Activated CD4-positive, CD25-positive, alpha-beta regulatory T cell treated with anti-CD3 and anti-CD28 coated beads, Interleukin-2, amount 50 U/mL, for 24 hours (primary cell): ENCODE measurements around the gene UNKL.

Experiments used
- ATAC-seq, 2 donors: fragments of 150-1000 bp; cut with Tn5 transposase; one replicate each; pipeline ENCODE4 v1.10.0; 2021; ENCODE audit warnings: mild to moderate bottlenecking in 1 of 2, moderate library complexity in 1 of 2

Gene UNKL

DNA sequence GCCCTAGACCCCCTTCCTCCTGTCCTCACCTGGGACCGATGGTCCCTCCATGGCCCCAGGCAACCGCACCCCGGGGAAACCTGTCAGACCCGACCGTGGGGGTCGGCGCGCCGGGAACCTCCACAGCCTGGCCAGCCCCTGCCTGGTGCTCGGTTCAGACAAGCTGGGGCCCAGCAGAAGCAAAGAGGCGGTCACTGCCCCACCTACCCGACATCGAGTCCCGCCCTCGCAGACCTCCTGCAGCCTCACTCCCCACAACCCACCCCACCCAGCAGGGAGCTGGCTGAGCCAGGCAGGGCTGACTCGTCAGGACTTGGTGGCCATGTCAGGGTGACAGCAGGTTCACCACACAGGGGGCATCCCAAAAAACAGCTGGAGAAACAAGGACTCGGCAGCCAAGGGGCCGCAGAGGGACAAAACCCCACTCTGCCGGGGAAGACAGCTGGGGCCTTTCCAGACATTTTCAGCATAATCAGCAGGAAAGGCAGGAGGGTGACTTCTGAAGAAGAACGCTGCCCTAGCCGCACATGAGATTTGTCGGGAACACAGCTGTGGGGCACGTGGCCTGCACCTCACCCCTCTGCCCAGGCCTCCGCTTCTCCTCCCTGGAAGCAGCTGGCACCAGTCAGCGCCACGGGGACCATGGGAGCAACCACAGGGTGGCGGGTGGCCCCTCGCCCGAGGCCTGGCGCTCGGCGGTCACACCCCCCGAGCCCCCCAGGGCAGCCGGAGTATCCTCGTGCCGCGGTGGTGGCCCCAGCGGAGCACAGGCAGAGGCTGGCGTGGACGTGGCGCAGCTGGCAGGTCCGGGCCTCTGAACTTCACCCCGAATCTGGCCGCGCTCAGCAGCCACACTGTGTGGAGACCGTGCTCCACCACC lies 39.8 kb downstream of the UNKL start:
- ATAC-seq = no peak

- ATAC-seq = no peak
These were observed 42.1 kb downstream of the UNKL start for GRCh38 chr16:1372292-1372950.

- ATAC-seq = no peak
These were observed 43.2 kb downstream of the UNKL start for GRCh38 chr16:1371054-1371978.

GRCh38 chr16:1367486-1368174 lies 46.9 kb downstream of the UNKL start:
- no peak for ATAC-seq

GRCh38 chr16:1366712-1367299 lies 47.7 kb downstream of the UNKL start:
- ATAC-seq = no peak

DNA sequence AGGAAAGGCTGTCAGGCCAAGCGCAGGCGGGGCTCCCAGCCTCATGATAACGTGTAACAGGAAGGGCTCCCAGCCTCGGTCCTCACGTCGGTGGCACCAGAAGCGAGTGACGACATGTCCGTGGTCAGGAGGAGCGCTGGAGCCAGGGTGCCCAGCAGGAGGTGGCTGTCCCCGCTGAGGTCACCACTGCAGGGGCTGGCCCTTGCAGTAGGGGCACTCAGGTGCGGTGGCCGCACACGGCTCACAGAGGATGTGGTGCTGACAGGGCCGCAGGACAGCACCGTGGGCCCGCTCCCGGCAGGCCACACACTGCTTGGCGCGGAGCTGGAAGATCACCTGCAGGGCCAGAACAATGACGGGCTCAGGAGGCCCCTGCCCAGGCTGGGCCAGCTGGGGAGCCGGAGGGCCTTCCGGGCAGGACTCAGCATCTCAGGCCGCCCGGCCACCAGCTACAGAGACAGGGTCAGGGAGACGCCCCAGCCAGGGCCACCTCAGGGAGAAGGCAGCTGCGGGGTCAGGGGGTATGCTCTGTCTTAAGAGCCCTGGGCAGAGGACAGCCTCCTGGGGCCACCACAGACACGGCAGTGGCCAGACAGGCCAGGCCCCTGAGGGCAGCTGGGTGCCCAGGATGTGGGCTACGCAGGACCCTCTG lies 48.3 kb downstream of the UNKL start:
- no peak for ATAC-seq

GRCh38 chr16:1364510-1364909 lies 50.0 kb downstream of the UNKL start:
- no peak for ATAC-seq

DNA sequence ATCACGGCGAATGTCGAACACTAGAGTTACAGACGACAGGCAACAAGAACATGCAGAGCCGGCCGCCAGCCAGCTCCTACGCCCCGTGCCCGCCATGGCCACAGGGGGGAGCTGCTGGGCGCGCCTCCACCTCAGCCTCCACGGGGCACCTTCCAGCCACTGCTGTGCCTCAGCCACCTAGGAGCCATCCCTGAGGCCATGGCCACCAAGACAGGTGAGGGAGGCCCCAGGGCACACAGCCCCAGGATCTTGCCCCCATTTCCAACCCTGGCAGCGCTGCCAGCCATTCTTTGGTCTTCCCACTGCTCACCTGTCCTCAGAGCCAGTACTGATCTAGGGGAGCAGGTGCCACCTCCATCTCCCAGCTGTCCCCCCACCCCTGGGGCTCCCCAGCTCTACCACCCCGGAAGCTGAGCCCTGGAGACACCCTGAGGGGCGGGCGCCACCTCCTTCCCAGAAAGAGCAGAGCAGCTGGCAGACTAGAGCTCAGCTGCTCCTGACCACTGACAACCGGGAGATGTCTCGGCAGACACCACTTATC lies 50.9 kb downstream of the UNKL start:
- ATAC-seq = peak; percentile 89 to 94

DNA sequence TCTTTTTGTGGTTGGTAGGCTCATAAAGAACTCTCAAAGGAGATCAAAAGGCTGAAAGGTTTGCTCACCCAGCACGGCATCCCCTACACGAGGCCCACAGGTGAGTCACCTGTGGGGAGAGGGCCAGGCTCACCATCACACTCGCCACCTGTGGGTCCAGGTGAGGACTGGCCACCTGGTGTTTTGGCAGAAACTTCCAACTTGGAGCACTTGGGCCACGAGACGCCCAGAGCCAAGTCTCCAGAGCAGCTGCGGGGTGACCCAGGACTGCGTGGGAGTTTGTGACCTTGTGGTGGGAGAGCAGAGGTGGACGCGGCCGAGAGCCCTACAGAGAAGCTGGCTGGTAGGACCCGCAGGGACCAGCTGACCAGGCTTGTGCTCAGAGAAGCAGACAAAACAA lies 51.7 kb downstream of the UNKL start:
- ATAC-seq = no peak

DNA sequence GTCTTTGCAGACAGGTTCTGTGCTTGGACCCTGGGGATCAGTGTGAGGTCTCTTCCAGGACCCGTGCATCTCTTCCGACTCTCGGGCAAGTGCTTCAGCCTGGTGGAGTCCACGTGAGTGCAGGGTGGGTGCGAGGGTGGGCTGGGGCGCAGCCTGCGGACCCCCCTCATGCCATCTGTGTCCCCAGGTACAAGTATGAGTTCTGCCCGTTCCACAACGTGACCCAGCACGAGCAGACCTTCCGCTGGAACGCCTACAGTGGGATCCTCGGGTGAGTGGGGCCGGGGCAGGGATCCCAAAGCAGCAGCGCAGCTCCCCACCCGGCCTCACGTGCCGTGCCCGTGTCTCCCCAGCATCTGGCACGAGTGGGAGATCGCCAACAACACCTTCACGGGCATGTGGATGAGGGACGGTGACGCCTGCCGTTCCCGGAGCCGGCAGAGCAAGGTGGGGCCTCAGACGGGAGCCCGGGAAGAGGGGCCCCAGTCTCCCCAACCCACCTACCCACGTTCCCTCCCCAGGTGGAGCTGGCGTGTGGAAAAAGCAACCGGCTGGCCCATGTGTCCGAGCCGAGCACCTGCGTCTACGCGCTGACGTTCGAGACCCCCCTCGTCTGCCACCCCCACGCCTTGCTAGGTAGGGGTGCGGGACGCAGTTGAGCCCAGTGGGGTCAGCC lies 52.7 kb downstream of the UNKL start:
- no peak for ATAC-seq

DNA sequence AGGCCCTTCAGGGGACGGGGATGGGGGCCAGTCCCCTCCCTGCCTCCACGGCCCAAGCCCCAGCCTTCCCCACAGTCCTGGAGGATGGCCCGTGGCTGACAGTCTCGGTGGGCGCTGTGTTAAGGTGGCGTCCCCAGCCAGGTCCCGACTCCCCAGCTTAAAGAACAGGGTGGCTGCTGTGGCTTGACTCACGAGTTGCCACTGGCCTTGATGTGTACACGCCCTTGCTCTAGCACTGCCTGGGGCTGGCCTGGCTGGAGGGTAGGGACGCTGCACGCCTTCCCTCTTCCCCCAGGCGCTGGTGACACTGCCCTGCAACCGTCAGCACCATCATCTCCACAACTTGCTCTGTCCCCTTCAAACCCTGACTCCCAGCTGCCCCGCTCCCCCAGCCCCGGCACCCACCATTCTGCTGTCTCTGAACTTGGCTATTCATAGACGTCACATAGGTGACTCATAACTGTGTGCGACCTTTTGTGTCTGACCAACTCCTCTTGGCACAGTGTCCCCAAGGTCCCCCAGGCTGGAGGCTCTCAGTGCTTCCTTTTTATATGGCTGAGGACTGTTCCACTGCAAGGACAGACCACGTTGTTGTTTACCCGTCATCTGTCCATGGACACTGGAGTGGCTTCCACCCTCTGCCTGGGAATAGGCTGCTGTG lies 56.5 kb downstream of the UNKL start:
- peak; percentile 17 to 36 for ATAC-seq

DNA sequence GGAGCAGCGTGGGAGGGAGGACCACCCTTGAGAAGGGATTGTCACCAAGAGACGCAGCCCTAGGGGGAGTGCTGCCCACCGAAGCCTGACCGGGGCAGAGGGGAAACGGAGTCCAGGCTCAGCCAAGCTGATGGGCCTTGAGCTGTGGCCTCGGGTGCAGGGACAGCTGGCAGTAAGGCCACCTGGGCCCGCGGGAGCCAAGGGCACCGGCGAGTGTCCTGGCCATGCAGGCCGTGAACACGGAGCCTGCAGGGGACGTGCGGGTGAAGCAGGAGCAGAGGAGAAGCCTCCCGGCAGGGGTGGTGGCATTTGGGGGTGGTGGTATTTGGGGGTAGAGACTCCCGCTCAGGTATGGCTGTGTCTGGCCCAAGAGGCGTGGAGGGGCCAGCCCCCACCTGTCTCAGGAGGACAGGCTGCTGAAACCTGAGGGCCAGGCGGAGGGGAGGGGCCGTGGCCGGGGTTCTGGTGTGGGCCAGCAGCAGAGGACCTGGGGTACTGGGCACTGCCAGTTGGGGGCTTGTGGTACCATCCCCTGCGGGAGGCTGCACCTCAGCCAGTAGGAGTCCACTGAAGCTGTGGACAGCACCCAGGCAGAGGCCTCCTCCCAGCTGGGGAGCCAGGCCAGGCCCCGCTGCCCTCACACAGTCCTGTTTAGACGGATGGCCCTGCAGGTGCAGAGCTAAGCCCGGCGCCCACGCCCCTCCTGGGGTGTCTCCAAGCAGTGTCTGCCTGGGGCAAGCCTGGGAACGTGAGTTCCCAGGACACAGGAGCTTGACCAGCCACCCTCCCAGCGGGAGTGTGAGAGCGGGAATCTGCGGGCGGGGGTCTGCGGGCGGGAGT lies 58.2 kb downstream of the UNKL start:
- no peak for ATAC-seq

- no peak for ATAC-seq
These were observed 58.9 kb downstream of the UNKL start for GRCh38 chr16:1355591-1355990.

- no peak for ATAC-seq
These were observed 59.5 kb downstream of the UNKL start for GRCh38 chr16:1354815-1355540.

GRCh38 chr16:1351582-1352362 lies 62.7 kb downstream of the UNKL start, which contains the start of the genes GNPTG and TSR3:
TSS of gene GNPTG (plus strand) at chr16:1351931. CDS start at chr16:1351966, 35 bp downstream.
TSS of gene TSR3 (minus strand) at chr16:1351878. CDS start at chr16:1351804, 74 bp downstream.
- peak; percentile 90 to 92 for ATAC-seq

GRCh38 chr16:1351215-1351581 lies 63.3 kb downstream of the UNKL start:
- peak; percentile 8 to 9 for ATAC-seq

- ATAC-seq = no peak
These were observed 63.8 kb downstream of the UNKL start for GRCh38 chr16:1350691-1351090.
